Measurements from ENCODE around the gene TAC4.

GRCh38 chr17:49859991-49860953 lies 12.4 kb upstream of the TAC4 start:
- TF ChIP-seq, protein P1, sequence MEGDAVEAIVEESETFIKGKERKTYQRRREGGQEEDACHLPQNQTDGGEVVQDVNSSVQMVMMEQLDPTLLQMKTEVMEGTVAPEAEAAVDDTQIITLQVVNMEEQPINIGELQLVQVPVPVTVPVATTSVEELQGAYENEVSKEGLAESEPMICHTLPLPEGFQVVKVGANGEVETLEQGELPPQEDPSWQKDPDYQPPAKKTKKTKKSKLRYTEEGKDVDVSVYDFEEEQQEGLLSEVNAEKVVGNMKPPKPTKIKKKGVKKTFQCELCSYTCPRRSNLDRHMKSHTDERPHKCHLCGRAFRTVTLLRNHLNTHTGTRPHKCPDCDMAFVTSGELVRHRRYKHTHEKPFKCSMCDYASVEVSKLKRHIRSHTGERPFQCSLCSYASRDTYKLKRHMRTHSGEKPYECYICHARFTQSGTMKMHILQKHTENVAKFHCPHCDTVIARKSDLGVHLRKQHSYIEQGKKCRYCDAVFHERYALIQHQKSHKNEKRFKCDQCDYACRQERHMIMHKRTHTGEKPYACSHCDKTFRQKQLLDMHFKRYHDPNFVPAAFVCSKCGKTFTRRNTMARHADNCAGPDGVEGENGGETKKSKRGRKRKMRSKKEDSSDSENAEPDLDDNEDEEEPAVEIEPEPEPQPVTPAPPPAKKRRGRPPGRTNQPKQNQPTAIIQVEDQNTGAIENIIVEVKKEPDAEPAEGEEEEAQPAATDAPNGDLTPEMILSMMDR (IDR thresholded peaks at IDR 0.05; ENCODE audit: low read depth, low read length, poor library complexity, severe bottlenecking): no peak
- no peak for TF ChIP-seq EZH2phosphoT487 (IDR thresholded peaks at IDR 0.05; ENCODE audit: borderline replicate concordance, low read length)
